H7 (cell line): Measurements from ENCODE around the gene CPNE7. TPM values are rescaled to one million over a fixed set of nuclear protein-coding genes. Genes with fewer than 3 reads are reported as not detected.
"Not testable (repeated sequence)": the region's sequence is repeated elsewhere in the genome, so short reads cannot be mapped to it uniquely, and the experiment has no call there.

Experiments
- DNase-seq: peaks from one replicate; pipeline ENCODE4 v3.0.0; 2012
- H3K27me3 ChIP-seq: 2 replicates; pipeline ENCODE4 v1.6.0; 2011; ENCODE audit warnings: mild to moderate bottlenecking, low read length; ENCODE audit not compliant: control insufficient read depth, insufficient read depth
- H3K36me3 ChIP-seq: replicated peaks from 2 replicates; pipeline ENCODE4 v1.5.1; 2011; ENCODE audit warnings: low read length; ENCODE audit not compliant: control insufficient read depth, insufficient read depth
- H3K4me3 ChIP-seq: 2 replicates; pipeline ENCODE4 v1.5.1; 2011; ENCODE audit warnings: low read depth, mild to moderate bottlenecking, control low read depth, low read length, moderate library complexity; ENCODE audit not compliant: insufficient read depth
- total RNA-seq: library from RNA; depleted of rRNA; stranded (reverse); fragments of >200 nt; shearing (Covaris generic); gene quantifications from 2 replicates; pipeline ENCODE4 v1.2.3, GENCODE V29; 2014

CPNE7 gene
- total RNA-seq, 1 experiment from 2014 or later, result 5.9 TPM

GRCh38 chr16:89620406-89620841, 44.9 kb downstream of the CPNE7 start:
- Histone ChIP-seq H3K36me3 (no peaks in the 10 kb centered on the region), H3K4me3 (no peak overlapping the region), H3K27me3 (peaks cover 6% of the 10 kb centered on the region)
- peak; percentile 56 for DNase-seq

DNA sequence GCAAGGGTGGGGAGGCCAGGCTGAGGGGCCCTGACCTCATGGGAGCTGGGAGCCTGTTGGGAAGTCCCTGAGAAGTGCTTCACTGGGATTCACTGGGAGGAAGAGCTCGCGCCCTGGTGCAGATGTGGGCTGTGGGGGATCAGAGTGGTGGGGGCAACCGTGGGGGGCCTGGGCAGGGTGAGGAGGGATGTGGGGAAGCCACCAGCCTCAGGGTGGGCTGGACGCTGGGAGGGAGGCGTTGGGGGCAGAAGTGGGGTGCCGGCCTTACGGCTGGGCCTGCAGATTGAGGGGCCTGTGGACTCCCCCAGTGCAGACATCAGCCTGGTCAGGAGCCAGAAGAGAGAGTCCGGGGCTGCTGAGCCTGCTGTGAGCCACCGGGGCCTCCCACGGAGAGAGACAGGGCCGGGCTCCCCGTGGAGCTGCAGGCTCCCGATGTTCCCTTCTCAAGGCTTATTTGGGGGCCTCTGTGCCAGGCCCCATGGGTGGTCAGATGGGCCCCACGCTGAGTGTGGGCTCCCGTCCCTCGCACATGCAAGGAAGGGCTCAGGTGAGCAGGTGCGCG, 45.7 kb downstream of the CPNE7 start:
- peaks cover 6% of the 10 kb centered on the region for H3K27me3 ChIP-seq
- no peak for DNase-seq
- no peaks in the 10 kb centered on the region for H3K36me3 ChIP-seq
- H3K4me3 ChIP-seq, result no peak overlapping the region

- no peaks in the 10 kb centered on the region for H3K36me3 ChIP-seq
- DNase-seq, result no peak
- peaks cover 6% of the 10 kb centered on the region for H3K27me3 ChIP-seq
- H3K4me3 ChIP-seq, result no peak overlapping the region
These were observed 46.3 kb downstream of the CPNE7 start for GRCh38 chr16:89621698-89622409.

GRCh38 chr16:89623511-89624261, 48.1 kb downstream of the CPNE7 start:
- peaks cover 6% of the 10 kb centered on the region for H3K27me3 ChIP-seq
- DNase-seq, result peak; percentile 76
- H3K36me3 ChIP-seq, result no peaks in the 10 kb centered on the region
- H3K4me3 ChIP-seq, result no peak overlapping the region

DNA sequence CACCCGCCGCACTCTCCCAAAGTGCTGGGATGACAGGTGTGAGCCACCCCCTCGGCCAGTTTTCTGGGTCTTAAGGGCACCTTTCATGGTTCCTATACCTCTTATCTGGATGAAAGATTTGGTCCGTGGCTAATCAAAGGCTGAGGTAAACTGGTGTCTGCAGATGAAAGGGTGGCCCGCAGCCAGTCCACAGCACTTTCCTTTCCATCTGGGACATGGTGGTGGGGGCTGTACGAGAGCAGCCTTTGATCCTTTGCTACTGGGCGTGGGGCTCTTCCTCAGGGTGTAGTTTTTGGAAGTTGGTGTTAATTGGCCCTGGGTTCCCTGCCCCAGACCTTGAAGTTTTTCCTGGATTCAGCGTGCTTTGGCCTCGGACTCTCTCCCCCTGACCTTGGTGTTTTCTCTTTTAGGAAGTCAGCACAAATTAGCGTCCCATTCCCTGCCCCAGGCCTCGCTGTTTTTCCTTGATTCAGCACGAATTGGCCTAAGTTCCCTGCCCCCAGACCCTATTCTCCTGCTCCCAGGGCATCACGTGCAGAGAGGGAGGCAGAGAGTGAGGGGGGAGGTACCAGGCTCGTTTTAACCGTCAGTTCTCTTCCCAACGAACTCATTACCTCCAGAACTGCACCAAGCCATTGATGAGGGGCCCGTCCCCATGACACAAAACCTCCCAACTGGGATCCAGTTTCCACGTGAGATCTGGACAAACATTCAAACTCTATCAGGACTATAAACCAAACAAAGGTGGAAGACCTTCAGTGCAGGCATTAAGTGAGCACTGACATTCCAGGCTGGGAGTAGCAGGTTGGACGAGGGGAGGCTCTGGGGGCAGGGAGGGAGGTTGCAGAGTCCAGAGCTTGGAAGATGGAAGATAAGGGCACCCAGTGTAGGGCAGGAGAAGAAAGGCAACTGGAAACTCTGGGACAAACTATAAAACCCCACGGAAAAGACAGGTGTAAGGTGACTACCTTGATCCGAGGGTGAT, 49.5 kb downstream of the CPNE7 start:
- no peak for DNase-seq
- H3K4me3 ChIP-seq, result no peak overlapping the region
- H3K27me3 ChIP-seq, result peaks cover 6% of the 10 kb centered on the region
- H3K36me3 ChIP-seq, result no peaks in the 10 kb centered on the region

GRCh38 chr16:89629827-89630610, 54.5 kb downstream of the CPNE7 start:
- Histone ChIP-seq H3K4me3 (no peak overlapping the region), H3K36me3 (no peaks in the 10 kb centered on the region), H3K27me3 (no peaks in the 10 kb centered on the region; the same call in 1 of the 2 replicates)
- no peak for DNase-seq

- no peaks in the 10 kb centered on the region for H3K36me3 ChIP-seq
- no peaks in the 10 kb centered on the region; the same call in 1 of the 2 replicates for H3K27me3 ChIP-seq
- H3K4me3 ChIP-seq, result no peak overlapping the region
- no peak for DNase-seq
These were observed 57.6 kb downstream of the CPNE7 start for GRCh38 chr16:89633064-89633631.

GRCh38 chr16:89634463-89635385, 59.2 kb downstream of the CPNE7 start:
- not testable (repeated sequence) for H3K4me3 ChIP-seq, DNase-seq, H3K27me3 ChIP-seq, H3K36me3 ChIP-seq

- no peak for DNase-seq
- Histone ChIP-seq H3K27me3 (no peaks in the 10 kb centered on the region; the same call in 1 of the 2 replicates), H3K4me3 (no peak overlapping the region), H3K36me3 (no peaks in the 10 kb centered on the region)
These were observed 61.1 kb downstream of the CPNE7 start for GRCh38 chr16:89636663-89637062.

GRCh38 chr16:89637379-89637778, 61.8 kb downstream of the CPNE7 start:
- H3K36me3 ChIP-seq, result no peaks in the 10 kb centered on the region
- no peak overlapping the region for H3K4me3 ChIP-seq
- H3K27me3 ChIP-seq, result no peaks in the 10 kb centered on the region; the same call in 1 of the 2 replicates
- DNase-seq, result peak; percentile 67

- H3K4me3 ChIP-seq, result no peak overlapping the region
- no peak for DNase-seq
- no peaks in the 10 kb centered on the region; the same call in 1 of the 2 replicates for H3K27me3 ChIP-seq
- no peaks in the 10 kb centered on the region for H3K36me3 ChIP-seq
These were observed 62.9 kb downstream of the CPNE7 start for GRCh38 chr16:89638455-89638854.

DNA sequence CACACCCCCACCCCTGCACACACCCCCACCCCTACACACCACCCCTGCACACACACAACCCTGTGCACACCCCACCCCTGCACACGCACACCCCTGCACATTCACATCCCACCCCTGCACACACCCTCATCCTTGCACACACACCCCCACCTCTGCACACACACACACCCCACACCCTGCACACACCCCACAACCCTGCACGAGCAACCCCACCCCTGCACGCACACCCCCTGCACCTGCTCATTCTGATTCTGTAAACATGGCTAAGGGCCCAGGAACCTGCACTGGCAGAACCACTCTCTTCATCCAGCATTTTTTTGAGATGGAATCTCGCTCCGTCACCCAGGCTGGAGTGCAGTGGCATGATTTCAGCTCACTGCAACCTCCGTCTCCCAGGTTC, 63.8 kb downstream of the CPNE7 start:
- Histone ChIP-seq H3K36me3 (no peaks in the 10 kb centered on the region), H3K27me3 (no peaks in the 10 kb centered on the region; the same call in 1 of the 2 replicates), H3K4me3 (no peak overlapping the region)
- DNase-seq, result no peak
